Ovary (tissue), 9 donors: Measurements from ENCODE around the gene ADK. TPM values are rescaled to one million over a fixed set of nuclear protein-coding genes. Genes with fewer than 3 reads are reported as not detected.

Experiments used
- DNase-seq, 5 donors: peaks; one replicate each; pipeline ENCODE4 v3.0.0-alpha.2; 2019 to 2020
- H3K27ac ChIP-seq, 2 donors: fragments of 200-600 bp; one replicate each; pipeline versions ENCODE4 v1.5.1 to v1.8.0; 2019 to 2022
- H3K27me3 ChIP-seq: fragments of 200-600 bp; one replicate; pipeline ENCODE4 v1.8.0; 2022
- H3K36me3 ChIP-seq: fragments of 200-600 bp; sonication (generic); one replicate; pipeline ENCODE4 v1.5.1; 2019
- H3K4me1 ChIP-seq: one replicate; pipeline ENCODE4 v1.8.1; 2013; ENCODE audit warnings: mild to moderate bottlenecking, moderate library complexity; ENCODE audit not compliant: insufficient read depth
- H3K4me3 ChIP-seq: fragments of 200-600 bp; sonication (generic); one replicate; pipeline ENCODE4 v1.5.1; 2017
- H3K9me3 ChIP-seq, 2 donors: fragments of 200-600 bp in 1 of 2; sonication (generic) in 1 of 2; one replicate each; pipeline versions ENCODE4 v1.5.1 to v1.8.1; 2013 to 2019; ENCODE audit warnings: mild to moderate bottlenecking in 1 of 2, moderate library complexity in 1 of 2
- EP300 ChIP-seq: sonication (generic); formaldehyde crosslinking; IDR thresholded peaks from one replicate; pipeline ENCODE4 v1.6.1; 2017; ENCODE audit warnings: antibody characterized with exemption
- POLR2A ChIP-seq: fragments of 450-650 bp; IDR thresholded peaks from one replicate; pipeline ENCODE4 v1.6.1; 2017; ENCODE audit warnings: antibody characterized with exemption, mild to moderate bottlenecking, moderate library complexity
- WGBS, 3 donors: extraction: QIAGEN DNeasy Blood & Tissue Kit in 1 of 3; methylation state at CpG; one replicate each; pipeline versions ENCODE4 v1.1.5 to v1.1.7; 2013 to 2017; 5-methylcytosine and 5-hydroxymethylcytosine counted together
- intact Hi-C, 4 donors: fragments of 100-400 bp; cut with DNase I; formaldehyde crosslinking; loops; one replicate each; pipeline versions ENCODE4 v1.11.0 to v1.15.1; 2022 to 2023
- polyA plus RNA-seq, 2 donors: library from polyadenylated mRNA; stranded (reverse); fragments of 200-250 nt in 1 of 2; fragments of 350-450 nt in 1 of 2; fragmentation: Illumina TruSeq in 1 of 2; extraction: RNeasy Lipid Tissue Mini Kit (QIAGEN cat#74804) in 1 of 2; gene quantifications; one replicate each; pipeline ENCODE4 v1.2.3, GENCODE V29; 2013 to 2014
- total RNA-seq, 7 donors: library from RNA; depleted of rRNA in 2 of 7; stranded (reverse); fragments of >200 nt in 2 of 7; fragmentation: NEBNext Ultra II Directional in 3 of 7; extraction: Animal tissue kit (Norgen Biotek cat#: 25700) in 3 of 7; gene quantifications; one replicate each; pipeline versions ENCODE4 v1.1.0 to v1.2.4, GENCODE V29; 2016 to 2023
- TF ChIP-seq, protein P1 (sequence below), 3 donors: fragments of 450-650 bp in 2 of 3; fragments of 200-600 bp in 1 of 3; IDR thresholded peaks; one replicate each; pipeline versions ENCODE4 v1.5.1 to v1.8.0; 2016 to 2022; ENCODE audit warnings: antibody characterized with exemption in 3 of 3, mild to moderate bottlenecking in 1 of 3
- donor health status: DM: no; HTN: no; CAD: no; lungs with moderate emphysema.
- donor health status: DM: no; HTN: no; CAD: no.
- donor health status: Bipolar disorder and iron deficiency.
- donor health status: DM: yes; HTN: yes; CAD: no.
- donor health status: DM: no; HTN: no; CAD: no.
- donor health status: DM: yes; HTN: yes; CAD: no.

Gene ADK
- total and polyA plus RNA-seq, 9 donors: 9.4 to 20.4 (median 12.2) TPM

DNA sequence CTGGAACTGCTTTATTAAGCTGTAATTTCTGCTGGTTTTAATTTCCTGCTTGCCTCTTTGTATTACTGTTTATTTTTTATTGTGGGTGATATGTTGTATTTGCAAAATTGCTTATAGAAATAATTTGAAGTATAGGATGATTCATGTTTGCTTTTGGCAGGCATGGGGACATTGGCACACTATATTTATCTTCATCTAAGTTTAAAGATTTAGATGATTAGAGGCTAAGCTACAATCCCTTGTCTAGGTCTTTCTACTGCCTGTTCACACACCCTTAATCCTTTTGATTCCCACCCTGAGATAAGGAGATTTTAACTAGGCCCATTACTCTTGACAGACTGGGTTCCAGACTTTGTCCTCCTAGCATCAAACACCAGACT, 492.6 kb downstream of the ADK start:
- DNase-seq: no peak
- intact Hi-C loops: no loop called here
- H3K36me3 ChIP-seq: no peaks in the 10 kb centered on the region
- H3K27ac ChIP-seq: no peak overlapping the region
- no peaks in the 10 kb centered on the region for H3K27me3 ChIP-seq
- no peak overlapping the region for H3K4me3 ChIP-seq
- no peaks in the 10 kb centered on the region for H3K4me1 ChIP-seq
- TF ChIP-seq, protein P1, sequence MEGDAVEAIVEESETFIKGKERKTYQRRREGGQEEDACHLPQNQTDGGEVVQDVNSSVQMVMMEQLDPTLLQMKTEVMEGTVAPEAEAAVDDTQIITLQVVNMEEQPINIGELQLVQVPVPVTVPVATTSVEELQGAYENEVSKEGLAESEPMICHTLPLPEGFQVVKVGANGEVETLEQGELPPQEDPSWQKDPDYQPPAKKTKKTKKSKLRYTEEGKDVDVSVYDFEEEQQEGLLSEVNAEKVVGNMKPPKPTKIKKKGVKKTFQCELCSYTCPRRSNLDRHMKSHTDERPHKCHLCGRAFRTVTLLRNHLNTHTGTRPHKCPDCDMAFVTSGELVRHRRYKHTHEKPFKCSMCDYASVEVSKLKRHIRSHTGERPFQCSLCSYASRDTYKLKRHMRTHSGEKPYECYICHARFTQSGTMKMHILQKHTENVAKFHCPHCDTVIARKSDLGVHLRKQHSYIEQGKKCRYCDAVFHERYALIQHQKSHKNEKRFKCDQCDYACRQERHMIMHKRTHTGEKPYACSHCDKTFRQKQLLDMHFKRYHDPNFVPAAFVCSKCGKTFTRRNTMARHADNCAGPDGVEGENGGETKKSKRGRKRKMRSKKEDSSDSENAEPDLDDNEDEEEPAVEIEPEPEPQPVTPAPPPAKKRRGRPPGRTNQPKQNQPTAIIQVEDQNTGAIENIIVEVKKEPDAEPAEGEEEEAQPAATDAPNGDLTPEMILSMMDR (IDR thresholded peaks at IDR 0.05): no peak
- TF ChIP-seq POLR2A (no peak), EP300 (no peak)
- H3K9me3 ChIP-seq: no peaks in the 10 kb centered on the region

DNA sequence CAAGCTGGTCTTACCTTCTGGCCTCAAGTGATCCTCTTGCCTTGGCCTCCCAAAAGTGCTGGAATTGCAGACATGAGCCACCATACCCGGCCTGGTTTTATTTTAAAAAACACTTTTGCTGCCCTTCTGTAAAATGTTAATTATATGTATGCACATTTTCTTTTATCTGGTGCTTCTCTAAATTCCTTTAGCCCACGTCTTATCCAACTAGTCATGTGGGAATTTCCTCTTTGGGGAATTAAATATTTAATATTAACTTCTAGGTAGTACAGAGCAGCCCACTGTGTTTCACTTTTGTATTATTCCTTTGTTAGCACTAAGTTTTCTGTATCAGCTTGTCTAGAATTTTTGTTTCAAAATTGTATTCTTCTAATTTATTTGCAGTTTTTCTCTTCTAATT, 493.7 kb downstream of the ADK start:
- Histone ChIP-seq H3K4me3 (no peak overlapping the region), H3K27ac (no peak overlapping the region), H3K27me3 (no peaks in the 10 kb centered on the region), H3K9me3 (no peaks in the 10 kb centered on the region), H3K4me1 (no peaks in the 10 kb centered on the region), H3K36me3 (no peaks in the 10 kb centered on the region)
- no peak for DNase-seq
- intact Hi-C loops: no loop called here
- TF ChIP-seq, protein P1 (IDR thresholded peaks at IDR 0.05): no peak
- TF ChIP-seq POLR2A: no peak
- TF ChIP-seq EP300: no peak
- WGBS, 3 donors: 69 to 91% (median 79%) methylated on average over 2 of the region's 2 CpGs

DNA sequence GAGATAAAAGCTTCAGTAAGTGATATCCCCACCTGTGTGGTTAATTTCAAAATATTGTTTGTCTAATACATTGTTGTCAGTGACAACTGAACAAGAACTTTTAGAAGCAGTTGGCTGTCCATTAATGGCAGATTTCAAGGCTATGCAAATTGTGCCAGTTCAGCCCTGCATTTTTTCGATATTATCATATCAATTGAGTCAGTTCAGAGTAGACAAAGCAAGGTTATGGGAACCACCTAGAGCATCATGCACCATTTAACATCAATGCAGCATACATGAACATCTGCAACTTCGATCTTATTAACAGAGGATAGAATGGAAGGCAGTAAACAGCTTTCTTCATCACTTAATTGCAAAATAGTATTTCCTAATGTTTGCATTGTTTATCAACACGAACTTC, 494.7 kb downstream of the ADK start:
- TF ChIP-seq EP300 (no peak), POLR2A (no peak)
- TF ChIP-seq, protein P1 (IDR thresholded peaks at IDR 0.05): no peak
- intact Hi-C loops: no loop called here
- Histone ChIP-seq H3K9me3 (no peaks in the 10 kb centered on the region), H3K4me1 (no peaks in the 10 kb centered on the region), H3K36me3 (no peaks in the 10 kb centered on the region), H3K27ac (no peak overlapping the region), H3K4me3 (no peak overlapping the region), H3K27me3 (no peaks in the 10 kb centered on the region)
- 91 to 94% (median 92%) methylated on average over 3 of the region's 3 CpGs for WGBS, 3 donors
- no peak for DNase-seq

DNA sequence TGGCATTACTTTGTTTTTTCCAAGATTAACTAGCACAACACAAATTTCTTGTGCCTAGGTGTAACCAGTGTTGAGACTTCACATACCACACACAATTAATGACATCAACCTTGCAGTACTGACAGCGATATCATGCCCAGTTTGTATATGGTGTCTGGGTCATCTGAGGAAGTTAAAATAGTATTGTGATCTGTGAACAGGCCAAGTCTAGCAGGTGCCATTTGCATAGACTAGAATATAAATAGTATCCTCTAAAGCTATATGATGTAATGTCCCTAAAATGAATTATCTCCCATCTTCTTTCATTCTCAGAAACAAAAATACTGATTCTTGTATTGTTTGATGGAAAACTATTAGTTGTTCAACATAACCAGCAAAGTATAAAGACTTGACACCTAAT, 499.6 kb downstream of the ADK start:
- no peak for TF ChIP-seq EP300
- H3K36me3 ChIP-seq: no peaks in the 10 kb centered on the region
- H3K27me3 ChIP-seq: no peaks in the 10 kb centered on the region
- intact Hi-C loops: no loop called here
- WGBS, 3 donors: 94 to 97% (median 96%) methylated on average over 1 of the region's 1 CpG
- no peaks in the 10 kb centered on the region for H3K4me1 ChIP-seq
- H3K9me3 ChIP-seq: no peaks in the 10 kb centered on the region
- H3K4me3 ChIP-seq: no peak overlapping the region
- no peak for DNase-seq
- H3K27ac ChIP-seq: no peak overlapping the region

DNA sequence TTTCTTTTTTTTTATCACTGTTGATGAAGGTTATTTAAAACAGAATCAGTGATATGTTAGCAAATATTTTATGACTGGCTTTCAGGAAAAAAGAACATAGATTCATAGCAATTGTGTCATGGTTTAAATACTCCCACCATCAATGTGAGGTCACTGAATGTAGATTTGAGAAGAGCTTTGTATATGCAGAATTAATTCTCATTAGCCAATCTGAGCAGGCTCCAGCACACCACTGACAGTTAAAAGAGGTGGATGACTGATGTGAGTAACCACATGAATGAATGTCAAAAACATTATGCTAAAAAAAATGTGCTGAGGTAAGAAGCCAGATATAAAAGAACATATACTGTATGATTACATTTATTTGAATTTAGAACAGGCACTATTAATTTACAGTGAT, 500.5 kb downstream of the ADK start:
- no peak for TF ChIP-seq EP300
- TF ChIP-seq POLR2A: no peak
- TF ChIP-seq, protein P1 (IDR thresholded peaks at IDR 0.05): no peak

More for the DNA sequence above, 500.5 kb downstream of the ADK start:
- no peak overlapping the region for H3K27ac ChIP-seq
- no peaks in the 10 kb centered on the region for H3K4me1 ChIP-seq
- no peak for DNase-seq
- H3K27me3 ChIP-seq: no peaks in the 10 kb centered on the region
- H3K9me3 ChIP-seq: no peaks in the 10 kb centered on the region
- H3K4me3 ChIP-seq: no peak overlapping the region
- H3K36me3 ChIP-seq: no peaks in the 10 kb centered on the region
- intact Hi-C loops: no loop called here
